Measurements from ENCODE around the gene TPCN2.

The TPCN2 gene

GRCh38 chr11:69039501-69039900 lies 9.2 kb upstream of the TPCN2 start:
- DNase-seq, result no peak

GRCh38 chr11:69040051-69040450 lies 8.7 kb upstream of the TPCN2 start:
- DNase-seq, result no peak

- DNase-seq, result peak in 1 of 2 donors; percentile 26
Observed at GRCh38 chr11:69040581-69041260, 8.0 kb upstream of the TPCN2 start.

GRCh38 chr11:69041516-69041915 lies 7.2 kb upstream of the TPCN2 start:
- no peak for DNase-seq

- DNase-seq, result peak in 1 of 2 donors; percentile 27
Observed at GRCh38 chr11:69044111-69045013, 4.4 kb upstream of the TPCN2 start.

GRCh38 chr11:69048031-69048693 lies 570 bp upstream of the TPCN2 start:
- DNase-seq, result no peak

- peak in 1 of 2 donors; percentile 41 for DNase-seq
Observed at GRCh38 chr11:69049490-69049867, 747 bp downstream of the TPCN2 start.

- DNase-seq, result no peak
Observed at GRCh38 chr11:69050592-69051380, 2.1 kb downstream of the TPCN2 start.

GRCh38 chr11:69051381-69052342 lies 2.9 kb downstream of the TPCN2 start:
- DNase-seq, result no peak

GRCh38 chr11:69052343-69053168 lies 3.8 kb downstream of the TPCN2 start:
- no peak for DNase-seq

- DNase-seq, result no peak
Observed at GRCh38 chr11:69053169-69053477, 4.4 kb downstream of the TPCN2 start.

GRCh38 chr11:69053546-69054396 lies 5.0 kb downstream of the TPCN2 start:
- no peak for DNase-seq

GRCh38 chr11:69054397-69055211 lies 5.9 kb downstream of the TPCN2 start:
- no peak for DNase-seq

- DNase-seq, result no peak
Observed at GRCh38 chr11:69055212-69055586, 6.5 kb downstream of the TPCN2 start.

GRCh38 chr11:69055598-69056516 lies 7.1 kb downstream of the TPCN2 start:
- DNase-seq, result no peak

GRCh38 chr11:69057236-69057635 lies 8.5 kb downstream of the TPCN2 start:
- DNase-seq, result no peak

- no peak for DNase-seq
Observed at GRCh38 chr11:69057801-69058200, 9.1 kb downstream of the TPCN2 start.
